COR-L47 (cell line): ENCODE results near the gene PIP4K2C.

Source experiments
- DNase-seq: peaks from one replicate; lab custom pipeline; 2025; lab: John Stamatoyannopoulos, UW

Gene PIP4K2C

DNA sequence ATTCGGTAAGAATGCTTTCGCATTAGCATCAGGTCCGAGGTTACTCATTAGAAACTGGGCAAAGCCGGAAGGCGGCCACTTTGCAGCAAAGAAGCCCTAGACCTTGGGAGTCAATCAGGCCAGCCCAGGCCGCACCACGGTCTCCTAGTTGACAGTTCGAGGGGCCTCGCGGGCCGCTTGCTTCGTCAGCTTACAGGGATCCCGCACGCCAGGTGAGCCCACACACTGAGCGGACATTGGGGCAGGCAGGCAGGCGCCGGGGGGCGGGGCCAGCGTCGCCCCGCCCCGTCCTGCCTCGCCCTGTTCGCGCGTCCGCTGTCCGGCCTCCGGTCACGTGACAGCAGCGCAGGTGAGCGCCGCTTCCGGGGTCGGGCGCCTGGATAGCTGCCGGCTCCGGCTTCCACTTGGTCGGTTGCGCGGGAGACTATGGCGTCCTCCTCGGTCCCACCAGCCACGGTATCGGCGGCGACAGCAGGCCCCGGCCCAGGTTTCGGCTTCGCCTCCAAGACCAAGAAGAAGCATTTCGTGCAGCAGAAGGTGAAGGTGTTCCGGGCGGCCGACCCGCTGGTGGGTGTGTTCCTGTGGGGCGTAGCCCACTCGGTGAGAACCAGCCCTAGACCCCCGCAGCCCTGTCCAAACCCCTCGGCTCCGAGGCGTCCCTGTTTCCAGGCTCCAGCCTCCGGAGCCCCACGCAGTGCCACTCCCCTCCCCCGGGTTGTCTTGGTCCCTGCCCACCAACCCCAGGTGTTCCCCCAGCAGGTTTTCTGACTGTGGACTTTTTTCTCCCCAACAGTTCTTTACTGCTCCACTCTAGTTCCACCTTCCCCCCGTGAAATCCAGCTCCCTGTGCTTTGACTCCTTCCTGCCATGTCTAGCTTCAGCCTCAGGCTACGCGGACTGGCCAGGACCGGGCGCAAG lies at the start of gene PIP4K2C:
Gene PIP4K2C (plus strand): TSS at position 329 of the 918 bp plus-strand sequence. CDS start 98 bp downstream, at position 427.
- peak; percentile 78 for DNase-seq

DNA sequence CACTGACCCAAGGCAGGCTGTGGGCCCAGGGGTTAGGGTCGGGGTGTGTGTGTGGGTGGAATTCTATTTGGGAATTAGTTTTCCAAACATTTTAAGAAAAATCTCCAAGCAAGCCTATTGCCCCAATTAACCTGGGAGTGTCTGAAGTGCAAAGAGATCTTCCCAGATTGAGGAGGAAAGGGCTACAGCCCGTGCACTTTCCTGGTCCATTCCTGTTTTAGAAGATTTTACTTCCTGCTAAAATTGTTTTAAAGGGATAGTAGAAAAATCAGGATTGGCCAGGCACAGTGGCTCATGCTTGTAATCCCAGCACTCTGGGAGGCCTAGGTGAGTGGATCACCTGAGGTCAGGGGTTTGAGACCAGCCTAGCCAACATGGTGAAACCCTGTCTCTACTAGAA lies 49.3 kb upstream of the PIP4K2C start:
- no peak for DNase-seq

DNA sequence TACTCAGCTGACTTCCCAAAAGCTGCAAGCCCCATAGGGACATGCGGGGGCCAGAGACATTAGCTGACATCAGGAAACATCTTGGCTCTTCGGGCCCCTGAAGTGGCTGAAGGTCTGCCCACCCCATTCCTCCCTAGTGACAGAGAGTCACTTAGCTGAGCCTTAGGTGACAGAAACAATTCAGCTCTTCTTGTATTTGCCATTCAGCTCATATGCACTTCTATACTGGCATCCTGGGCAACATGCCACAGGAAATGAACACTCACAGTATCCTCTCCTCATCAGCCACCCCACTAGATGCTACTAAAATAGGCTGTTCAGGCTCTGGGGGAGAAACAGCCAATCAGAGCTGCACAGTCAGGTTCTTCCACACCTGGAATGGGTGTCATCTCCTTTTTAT lies 47.4 kb upstream of the PIP4K2C start:
- no peak for DNase-seq

DNA sequence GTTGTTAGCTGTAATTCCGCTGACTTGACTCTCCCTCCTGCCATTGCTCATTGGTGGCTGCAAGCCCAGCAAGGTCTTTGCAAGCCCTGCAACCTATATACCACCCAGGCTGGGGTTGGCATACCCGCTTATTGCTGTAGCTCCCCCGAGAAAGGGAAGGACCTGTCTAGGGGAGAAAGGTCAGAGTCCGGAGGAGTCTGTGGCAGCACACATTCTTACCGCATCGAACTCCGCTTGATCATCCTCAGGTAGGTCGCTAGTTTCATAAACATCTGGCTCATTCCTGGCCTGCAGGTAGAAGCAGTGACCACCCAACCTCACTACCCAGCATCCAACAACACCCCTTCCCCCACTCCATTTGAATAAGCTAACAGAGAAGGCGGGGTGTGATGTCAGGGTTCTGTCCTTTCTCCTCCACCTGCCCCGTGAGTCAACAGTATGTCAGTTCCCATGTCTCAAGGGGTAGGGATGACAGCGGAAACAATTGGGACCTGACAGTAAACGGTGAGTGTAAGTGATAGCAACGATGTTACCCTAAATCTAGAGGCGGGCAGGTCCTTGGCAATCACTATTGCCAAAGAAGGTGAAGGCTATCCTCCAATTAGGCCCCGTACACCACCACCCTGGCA lies 45.1 kb upstream of the PIP4K2C start:
- no peak for DNase-seq

DNA sequence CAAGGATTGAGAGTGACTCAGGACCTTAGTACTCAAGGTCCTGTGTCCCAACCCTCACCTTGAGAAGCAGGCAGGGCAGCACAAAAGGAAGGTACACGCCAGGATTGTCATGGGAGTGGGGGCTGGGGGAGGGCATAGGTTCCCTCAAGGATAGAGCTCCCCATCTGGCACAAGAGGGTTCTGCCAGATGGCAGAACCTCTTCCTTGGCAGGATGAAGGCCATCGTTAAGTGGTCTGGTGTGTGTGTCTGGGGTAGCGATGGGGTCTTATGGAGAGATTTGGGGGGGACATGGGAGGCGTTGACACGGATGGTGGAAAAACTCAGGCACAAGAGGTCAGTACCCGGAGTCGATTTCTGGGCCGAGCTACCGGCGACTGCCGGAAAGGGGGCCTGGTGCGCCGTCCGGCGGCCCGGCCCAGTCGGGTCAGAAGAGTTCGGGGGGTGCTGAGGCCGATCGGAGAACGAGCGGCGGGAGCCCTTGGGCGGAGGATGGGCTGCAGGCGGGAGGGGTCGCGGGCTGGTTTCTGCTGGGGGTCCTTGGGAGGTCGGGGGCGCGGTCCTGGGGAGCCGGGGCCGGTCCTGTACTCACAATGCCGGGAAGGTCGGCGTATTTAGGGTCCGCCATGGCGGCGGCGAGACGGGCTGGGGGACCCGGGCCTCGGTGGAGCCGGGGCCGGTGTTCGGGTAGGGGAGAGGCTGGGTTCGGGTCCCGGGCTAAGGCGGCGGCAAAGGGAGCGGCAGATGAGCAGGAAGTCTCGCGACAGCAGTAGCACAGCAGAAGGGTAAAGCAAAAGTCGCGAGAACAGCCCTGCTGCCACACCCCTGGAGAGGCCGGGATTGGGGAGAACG lies 44.3 kb upstream of the PIP4K2C start, which contains the start of gene DCTN2:
Gene DCTN2 (minus strand): TSS at position 755 of the 850 bp plus-strand sequence. CDS start 129 bp downstream, at position 626.
- DNase-seq, result peak; percentile 94

DNA sequence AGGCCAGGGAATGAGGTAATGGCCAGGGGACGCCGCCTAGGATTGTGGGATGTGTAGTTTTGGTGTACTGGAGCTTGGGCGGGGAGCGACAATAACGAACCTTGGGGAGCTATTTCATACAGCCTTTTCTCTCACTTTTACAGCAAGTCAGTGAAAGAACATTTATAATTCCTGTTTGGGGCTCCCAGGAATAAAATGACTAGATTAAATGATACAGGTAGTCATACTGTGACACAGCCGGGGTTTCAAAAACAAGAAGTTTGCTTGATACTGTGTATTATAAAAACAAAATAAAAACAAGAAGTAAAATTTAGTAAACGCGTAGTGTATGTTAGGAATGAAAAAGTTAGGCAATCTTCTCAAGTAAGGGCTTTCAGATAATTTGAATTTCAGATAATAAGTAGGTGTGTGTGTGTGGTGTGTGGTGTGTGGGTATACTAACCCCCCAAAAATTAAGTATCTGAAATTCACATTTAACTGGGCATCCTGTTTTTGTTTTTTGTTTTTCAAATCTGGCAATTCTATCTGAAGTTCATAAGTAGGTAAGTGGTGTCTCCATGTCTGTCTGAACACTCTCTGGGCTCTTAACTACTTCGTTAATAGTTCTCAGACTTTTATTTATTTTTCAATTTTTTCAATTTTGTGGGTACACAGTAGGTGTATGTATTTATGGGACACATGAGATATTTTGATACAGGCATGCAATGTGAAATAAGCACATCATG lies 43.5 kb upstream of the PIP4K2C start:
- DNase-seq, result no peak

DNA sequence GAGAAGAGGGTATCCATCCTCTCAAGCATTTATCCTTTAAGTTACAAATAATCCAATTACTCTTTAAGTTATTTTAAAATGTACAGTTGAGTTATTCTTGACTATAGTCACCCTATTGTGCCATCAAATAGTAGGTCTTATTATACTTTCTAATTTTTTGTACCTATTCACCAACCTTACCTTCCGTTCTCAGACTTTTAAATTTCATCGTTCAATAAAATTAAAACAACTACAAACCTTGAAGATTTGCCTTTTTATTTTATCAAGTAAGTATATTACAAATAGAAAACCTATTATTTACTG lies 43.0 kb upstream of the PIP4K2C start:
- DNase-seq, result no peak

DNA sequence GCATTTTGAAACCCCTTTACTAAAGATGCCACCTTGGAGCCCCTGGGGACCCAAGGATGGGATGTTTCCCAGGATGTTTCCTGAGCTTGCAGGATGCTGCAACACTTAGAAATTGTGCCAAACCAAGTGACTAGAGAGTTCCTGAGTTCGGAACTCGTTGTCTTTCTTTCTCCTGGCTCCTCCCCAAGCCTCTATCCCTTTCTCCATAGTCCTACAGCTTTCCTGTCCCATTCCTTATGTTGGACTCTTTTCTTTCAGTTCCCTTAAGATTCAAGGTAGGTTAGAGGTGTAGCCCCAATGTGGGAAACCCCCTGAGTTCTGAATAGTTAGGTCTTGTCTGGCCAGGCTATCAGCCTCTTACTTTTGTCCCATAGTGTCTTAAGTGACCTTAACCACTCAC lies 42.5 kb upstream of the PIP4K2C start:
- DNase-seq, result no peak

DNA sequence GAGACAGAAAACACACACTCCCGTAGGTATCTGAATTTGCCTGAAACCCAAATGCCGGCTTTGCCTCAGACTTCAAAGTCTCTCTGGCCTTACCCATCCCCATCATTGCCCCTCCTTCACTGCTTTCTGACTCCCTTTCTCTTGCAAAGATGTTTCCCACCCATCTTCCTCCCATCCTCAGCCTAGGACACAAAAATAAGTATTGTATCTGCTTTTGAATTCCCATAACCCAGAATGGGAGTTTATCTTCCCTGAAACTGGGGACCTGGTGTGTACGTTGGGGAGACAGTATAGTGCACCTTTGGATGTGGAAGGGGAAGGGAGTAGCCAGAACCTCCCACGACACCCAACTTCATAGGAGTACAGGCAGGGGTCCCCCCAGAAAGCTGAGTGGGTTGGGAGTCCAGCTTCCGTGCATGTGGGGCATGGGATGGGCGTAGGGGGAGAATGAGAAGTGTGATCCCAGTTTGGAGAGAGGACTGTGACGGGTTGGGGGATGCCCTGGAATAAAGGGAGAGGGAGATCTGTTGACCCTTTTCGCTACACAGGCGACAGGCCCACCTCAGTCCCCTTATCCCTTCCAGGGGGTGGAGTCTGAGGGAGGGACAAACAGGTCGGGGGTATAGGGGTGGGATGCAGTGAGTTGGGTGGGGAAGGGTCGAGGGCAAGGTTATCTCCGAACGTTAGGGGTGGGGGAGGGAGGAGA lies 41.6 kb upstream of the PIP4K2C start:
- no peak for DNase-seq

DNA sequence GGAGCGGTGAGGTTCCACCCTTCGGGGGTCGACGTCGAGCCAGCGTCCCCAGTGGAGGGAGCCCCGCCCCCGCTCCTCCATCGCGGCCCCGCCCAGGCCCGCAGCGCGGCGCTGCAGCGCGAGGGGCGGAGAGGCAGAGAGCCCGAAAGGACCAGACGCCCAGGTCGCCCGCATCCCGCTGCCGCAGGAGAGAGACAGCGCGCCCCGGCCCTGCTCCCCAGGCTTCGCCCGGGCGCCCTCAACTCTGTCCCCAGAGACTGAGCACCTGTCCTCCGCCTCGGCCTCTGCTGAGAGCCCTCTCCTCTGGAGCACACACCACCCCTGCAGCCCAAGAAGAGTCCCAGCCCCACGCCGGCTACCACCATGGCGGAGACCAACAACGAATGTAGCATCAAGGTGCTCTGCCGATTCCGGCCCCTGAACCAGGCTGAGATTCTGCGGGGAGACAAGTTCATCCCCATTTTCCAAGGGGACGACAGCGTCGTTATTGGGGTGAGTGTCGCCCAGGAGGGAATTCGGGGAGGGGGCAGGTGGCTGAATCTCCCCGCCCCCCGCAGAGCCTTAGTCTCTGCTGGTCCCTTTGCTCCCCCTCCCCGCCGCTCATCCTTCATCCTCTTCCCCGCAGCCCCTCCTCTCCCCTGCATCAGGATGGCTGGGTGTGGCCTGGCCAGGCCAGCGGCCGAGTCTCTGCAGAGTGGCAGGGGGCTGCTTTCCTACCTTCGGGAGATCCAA lies 40.9 kb upstream of the PIP4K2C start, which contains the start of gene KIF5A:
Gene KIF5A (plus strand): TSS at position 136 of the 732 bp plus-strand sequence. CDS start 228 bp downstream, at position 364.
- peak; percentile 62 for DNase-seq

DNA sequence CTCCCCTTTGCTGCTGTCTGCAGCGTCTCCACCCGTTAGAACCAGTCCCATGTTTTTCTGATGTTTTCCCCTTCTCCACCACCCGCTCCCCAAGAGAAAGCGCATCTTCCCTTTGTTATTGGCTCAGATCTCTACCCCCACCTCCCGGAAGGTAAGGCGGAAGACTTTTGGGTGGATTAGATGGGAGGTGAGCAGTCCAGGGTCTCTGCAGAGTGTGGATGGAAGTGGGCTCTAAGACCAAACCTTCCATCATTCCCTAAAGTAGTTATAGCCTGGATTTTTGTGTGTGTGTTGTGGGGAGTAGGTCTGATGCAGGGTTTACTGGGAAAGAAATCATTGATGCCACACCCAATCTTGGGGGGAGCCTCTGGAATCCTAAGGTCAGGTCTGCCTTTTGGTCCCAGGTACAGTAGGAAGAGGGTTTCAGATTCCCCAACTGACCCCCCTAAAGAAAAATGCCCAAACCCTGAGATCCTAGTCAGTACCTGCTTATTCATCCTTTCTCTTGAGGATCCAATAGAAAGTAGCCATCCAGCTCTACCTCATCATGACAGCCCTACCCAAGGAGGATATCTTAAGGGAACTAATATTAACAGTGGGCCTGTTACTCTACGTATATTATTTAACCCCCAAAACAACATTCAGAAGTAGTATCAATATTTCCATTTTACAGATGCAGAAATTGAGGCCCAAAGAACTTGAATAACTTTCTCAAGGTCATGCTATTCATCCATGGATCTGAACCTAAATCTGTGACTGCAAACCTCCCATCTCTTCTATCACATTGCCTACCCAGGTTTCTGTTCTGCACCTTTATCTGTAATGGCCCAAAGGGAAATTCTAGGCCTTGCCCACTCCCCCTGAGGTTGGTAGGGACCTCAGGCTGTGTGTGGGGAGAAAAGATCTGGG lies 40.1 kb upstream of the PIP4K2C start:
- DNase-seq, result no peak

DNA sequence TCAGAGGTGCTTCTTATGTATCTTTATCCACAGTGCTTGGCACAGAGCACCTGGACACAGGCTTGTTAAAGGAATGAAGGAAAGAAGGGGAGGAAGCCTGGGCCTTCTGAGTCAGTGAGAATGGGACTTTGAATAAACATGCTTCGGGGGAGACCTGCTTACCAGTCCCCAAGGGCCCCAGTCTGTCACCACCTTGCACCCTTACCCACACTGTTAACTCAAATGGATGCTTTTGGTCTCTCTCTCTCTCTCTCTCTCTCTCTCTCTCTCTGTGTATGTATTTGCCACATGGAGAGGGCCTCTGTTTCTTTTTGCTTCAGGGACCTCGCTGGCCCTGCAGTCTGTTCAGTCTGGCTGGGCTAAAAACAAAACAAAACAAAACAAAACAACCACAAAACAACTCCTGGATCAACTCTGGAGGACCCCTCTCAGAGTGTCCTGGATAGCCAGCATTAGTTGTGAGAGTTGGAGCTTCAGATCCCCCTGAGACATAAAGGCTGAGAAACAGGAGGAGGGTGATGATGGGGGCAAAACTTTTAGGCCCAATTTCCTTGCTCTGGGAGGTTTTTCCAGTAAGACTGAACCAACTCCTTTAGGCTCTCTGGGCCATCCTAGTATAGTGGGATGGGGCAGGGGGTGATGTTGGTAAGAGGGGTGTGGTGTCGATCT lies 39.2 kb upstream of the PIP4K2C start:
- no peak for DNase-seq

DNA sequence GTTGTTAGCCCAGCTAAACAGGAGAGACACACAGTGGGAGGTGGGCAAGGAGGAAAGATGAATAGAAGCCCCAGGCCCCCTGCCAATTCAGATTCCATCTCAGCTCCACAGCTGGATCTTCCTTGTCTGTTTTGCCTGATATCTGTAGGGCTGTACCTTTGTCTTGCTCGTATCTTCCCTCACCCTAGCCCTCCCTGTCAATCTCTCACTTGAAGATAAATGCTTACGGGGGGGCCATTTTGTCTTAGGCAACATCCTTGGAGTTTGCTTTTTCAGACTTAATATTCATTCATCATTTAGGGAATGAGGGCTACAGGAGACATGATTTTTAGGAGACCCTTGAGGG lies 38.7 kb upstream of the PIP4K2C start:
- DNase-seq, result no peak

DNA sequence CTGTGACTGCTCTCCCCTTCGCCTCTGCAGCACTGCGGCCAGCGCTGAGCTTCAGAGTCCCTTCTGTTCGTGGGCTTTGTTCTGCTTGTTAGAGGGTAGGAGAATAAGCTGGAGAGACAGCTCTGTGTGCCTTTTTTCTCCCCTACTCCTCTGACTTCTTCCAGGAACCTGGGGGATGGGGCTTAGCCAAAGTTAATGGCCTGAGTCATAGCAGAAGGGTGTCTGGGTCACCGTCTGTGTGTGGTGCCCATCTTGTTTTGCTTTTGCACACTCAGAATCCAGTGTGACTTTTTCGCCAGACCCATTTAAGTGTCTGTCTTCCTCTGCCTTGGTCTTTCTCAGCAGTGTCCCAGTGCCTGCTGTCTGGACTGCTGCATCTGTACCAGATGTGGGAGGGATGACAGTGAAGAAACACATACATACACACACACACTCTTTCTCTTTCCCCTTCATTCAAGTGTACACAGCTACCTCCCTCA lies 38.1 kb upstream of the PIP4K2C start:
- DNase-seq, result no peak

DNA sequence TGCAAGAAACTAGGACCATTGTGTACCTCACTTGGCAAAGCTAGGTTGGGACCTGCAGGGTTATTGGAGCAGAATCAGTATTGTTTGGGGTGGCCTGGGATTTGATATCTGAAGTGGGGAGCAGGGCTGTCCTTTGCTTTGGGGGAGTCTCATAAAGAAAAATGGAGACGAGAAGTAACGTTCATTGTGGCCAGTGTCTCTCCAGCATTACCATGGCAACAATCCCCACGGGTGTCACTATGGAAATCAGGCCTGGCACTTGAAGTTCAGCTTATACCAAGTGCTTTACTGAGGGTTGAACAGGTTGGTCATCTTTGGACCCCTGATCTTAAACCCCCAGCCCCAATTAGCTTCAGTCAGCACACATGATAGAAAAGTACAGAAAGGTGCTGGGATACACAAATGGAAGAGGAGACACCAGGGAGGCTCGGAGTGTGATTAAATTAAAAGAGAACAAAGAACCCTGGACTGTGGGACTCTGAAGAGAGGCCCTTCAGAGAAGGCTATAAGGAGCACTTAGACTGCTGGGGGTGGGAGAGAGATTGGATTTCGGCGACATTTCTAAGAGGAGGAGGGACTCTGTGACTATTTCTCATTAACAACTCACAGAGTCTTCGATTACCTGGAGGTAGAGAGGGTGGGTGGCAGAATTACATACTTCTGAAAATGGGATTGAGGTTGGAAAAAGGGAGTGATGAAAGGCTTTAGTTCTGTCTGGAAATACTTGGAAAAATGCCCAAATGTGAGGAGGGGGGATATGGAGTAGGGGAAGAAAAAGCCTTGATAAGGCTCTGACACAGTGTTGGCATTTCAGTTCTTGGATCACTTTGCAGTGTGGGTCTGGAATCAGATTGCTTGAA lies 37.4 kb upstream of the PIP4K2C start:
- DNase-seq, result no peak

DNA sequence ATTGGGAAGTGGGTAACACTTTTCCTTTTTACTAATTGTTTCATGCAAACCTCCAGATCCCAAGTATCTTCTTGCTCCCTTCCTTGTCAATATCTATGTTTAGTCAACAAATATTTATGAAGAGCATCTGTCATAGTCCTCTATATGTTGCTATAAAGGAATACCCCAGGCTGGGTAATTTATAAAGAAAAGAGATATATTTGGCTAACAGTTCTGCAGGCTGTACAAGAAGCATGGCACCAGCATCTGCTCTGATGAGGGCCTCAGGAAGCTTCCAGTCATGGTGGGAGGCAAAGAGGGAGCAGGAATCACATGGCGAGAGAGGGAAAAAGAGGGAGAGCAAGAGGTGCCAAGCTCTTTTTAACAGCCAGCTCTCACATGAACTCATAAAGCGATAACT lies 36.5 kb upstream of the PIP4K2C start:
- no peak for DNase-seq

DNA sequence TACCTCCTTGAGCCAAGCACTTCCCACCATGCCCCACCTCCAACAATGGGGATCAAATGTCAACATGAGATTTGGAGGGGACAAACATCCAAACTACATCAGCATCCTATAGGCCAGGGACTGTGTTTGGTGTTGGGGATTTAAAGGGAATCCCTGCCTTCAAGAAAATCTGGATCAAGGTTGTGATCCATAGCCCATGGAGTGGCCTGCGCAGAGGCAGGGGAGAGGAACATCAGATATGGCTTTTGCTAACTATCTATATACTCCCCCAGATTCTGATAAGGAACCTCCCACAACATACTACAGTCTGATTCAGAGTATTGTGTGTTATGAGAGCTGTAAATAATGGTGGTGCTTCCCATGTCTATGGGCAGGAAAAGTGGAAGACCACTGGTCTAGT lies 36.1 kb upstream of the PIP4K2C start:
- DNase-seq, result no peak

DNA sequence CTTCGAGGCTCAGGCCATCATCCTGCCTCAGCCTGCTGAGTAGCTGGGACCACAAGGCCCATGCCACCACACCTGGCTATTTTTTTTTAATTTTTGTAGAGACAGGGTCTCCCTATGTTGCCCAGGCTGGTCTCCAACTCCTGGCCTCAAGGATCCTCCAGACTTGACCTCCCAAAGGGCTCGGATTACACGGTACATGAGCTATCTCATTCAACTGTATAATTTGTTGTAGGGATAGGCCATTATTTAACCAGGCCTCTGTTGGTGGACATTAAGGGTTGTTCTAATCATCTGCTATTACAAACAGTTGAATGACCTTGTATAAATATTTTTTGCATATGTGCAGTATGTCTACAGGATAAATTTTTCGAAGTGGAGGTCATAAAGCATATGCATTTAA lies 32.1 kb upstream of the PIP4K2C start:
- no peak for DNase-seq
